ENCODE data around the gene LIG3.
A peak's percentile ranks its signal among the peaks of the same experiment; 100 is the strongest.
"Not testable (repeated sequence)": the region's sequence is repeated elsewhere in the genome, so short reads cannot be mapped to it uniquely, and the experiment has no call there.

The LIG3 gene

GRCh38 chr17:34980353-34980680, at the start of gene LIG3:
Gene LIG3 (plus strand): TSS chr17:34980512. CDS start chr17:34983006, 2,494 bp downstream.
- DNase-seq = peak; percentile 49 to 79

GRCh38 chr17:34950780-34951179, 29.5 kb upstream of the LIG3 start:
- DNase-seq = not testable (repeated sequence)

GRCh38 chr17:34958438-34958837, 21.9 kb upstream of the LIG3 start:
- no peak for DNase-seq

GRCh38 chr17:34961093-34961911, 19.0 kb upstream of the LIG3 start, which contains the start of the genes CCT6B and ZNF830:
Gene CCT6B (minus strand): TSS chr17:34961460. CDS start chr17:34961393, 67 bp downstream.
Gene ZNF830 (plus strand): TSS chr17:34961540. CDS start chr17:34961567, 27 bp downstream.
- peak in 1 of 2 experiments; percentile 68 for DNase-seq

GRCh38 chr17:34974179-34974578, 6.1 kb upstream of the LIG3 start:
- DNase-seq = no peak

- no peak for DNase-seq
Measured at GRCh38 chr17:34974794-34975785, 5.2 kb upstream of the LIG3 start.

- DNase-seq = no peak
Measured at GRCh38 chr17:34979153-34979552, 1.2 kb upstream of the LIG3 start.

GRCh38 chr17:34979650-34980352, 511 bp upstream of the LIG3 start:
- DNase-seq = no peak

- DNase-seq = peak in 1 of 2 experiments; percentile 12
Measured at GRCh38 chr17:34980681-34981537, 597 bp downstream of the LIG3 start.

- no peak for DNase-seq
Measured at GRCh38 chr17:34981538-34982241, 1.4 kb downstream of the LIG3 start.

GRCh38 chr17:34987232-34987631, 6.9 kb downstream of the LIG3 start:
- DNase-seq = no peak

- DNase-seq = no peak
Measured at GRCh38 chr17:34988644-34989043, 8.3 kb downstream of the LIG3 start.

GRCh38 chr17:34989473-34989872, 9.2 kb downstream of the LIG3 start:
- DNase-seq = no peak

GRCh38 chr17:34990921-34991365, 10.6 kb downstream of the LIG3 start:
- no peak for DNase-seq

GRCh38 chr17:34991606-34992005, 11.3 kb downstream of the LIG3 start:
- no peak for DNase-seq

- DNase-seq = no peak
Measured at GRCh38 chr17:34993031-34993430, 12.7 kb downstream of the LIG3 start.

GRCh38 chr17:34996422-34997285, 16.3 kb downstream of the LIG3 start:
- no peak for DNase-seq

- no peak for DNase-seq
Measured at GRCh38 chr17:34997355-34997862, 17.1 kb downstream of the LIG3 start.

- no peak for DNase-seq
Measured at GRCh38 chr17:34998205-34998604, 17.9 kb downstream of the LIG3 start.

GRCh38 chr17:34999456-34999855, 19.1 kb downstream of the LIG3 start:
- no peak for DNase-seq

Data from cerebellar nuclear complex (tissue), 1 donor.